ENCODE results near the gene CDC42EP2.

CDC42EP2 gene

DNA sequence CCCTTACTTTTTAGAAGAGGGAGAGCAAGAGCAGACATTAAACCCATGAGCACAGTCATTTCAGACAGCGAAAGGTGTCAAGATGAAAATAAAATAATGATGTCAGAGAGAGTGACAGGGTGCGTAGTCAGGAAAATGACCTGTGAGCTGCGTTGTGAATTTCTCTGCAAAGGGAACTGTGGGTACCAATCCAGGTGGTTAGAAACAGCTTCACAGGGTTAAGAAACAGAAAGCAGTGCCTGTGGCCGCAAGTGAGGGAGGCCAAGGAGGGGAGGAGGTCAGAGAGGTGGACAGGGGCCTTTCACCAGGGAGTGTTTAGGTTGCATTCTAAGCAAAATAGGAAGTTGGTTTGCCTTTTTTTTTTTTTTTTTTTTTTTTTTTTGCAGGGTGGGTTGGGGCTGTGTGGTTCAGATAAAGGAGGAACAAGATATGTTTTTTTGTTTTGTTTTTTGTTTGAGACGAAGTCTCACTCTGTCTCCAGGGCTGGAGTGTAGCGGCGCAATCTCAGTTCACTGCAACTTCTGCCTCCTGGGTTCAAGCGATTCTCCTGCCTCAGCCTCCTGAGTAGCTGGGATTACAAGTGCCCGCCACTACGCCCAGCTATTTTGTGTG is 47.8 kb downstream of the CDC42EP2 start:
- no peak for DNase-seq

GRCh38 chr11:65362966-65363365 is 48.3 kb downstream of the CDC42EP2 start:
- DNase-seq, result no peak

DNA sequence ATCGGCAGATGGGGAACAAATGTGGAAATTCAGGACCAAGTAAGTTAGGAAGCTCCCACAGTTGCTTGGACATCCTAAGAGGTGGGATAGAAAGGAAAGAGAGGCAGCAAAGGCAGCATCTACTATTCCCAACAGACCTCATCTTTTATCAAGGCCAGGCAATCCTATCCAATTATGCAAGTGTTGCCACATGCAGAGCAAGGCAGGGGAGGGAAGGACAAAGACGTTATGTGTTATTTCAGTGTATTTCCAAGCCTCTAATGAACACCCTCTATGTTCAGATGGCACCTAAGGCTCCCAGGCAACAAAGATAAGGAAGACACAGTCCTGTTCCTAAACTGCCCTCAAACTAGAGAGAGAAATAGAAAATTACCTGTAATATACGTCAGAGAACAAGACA is 49.1 kb downstream of the CDC42EP2 start:
- DNase-seq, result no peak

- peak; percentile 89 for DNase-seq
Measured at GRCh38 chr11:65366340-65366773, 51.7 kb downstream of the CDC42EP2 start.

GRCh38 chr11:65370659-65371049 is 56.0 kb downstream of the CDC42EP2 start:
- DNase-seq, result no peak
